ENCODE data around the gene OR52E8. TPM values are rescaled to one million over a fixed set of nuclear protein-coding genes. Genes with fewer than 3 reads are reported as not detected.

OR52E8 gene
- total and polyA plus RNA-seq, 10 of the 15 experiments (the other 5 are each of a cell fraction or from before 2014, with no cell fraction given): not detected

DNA sequence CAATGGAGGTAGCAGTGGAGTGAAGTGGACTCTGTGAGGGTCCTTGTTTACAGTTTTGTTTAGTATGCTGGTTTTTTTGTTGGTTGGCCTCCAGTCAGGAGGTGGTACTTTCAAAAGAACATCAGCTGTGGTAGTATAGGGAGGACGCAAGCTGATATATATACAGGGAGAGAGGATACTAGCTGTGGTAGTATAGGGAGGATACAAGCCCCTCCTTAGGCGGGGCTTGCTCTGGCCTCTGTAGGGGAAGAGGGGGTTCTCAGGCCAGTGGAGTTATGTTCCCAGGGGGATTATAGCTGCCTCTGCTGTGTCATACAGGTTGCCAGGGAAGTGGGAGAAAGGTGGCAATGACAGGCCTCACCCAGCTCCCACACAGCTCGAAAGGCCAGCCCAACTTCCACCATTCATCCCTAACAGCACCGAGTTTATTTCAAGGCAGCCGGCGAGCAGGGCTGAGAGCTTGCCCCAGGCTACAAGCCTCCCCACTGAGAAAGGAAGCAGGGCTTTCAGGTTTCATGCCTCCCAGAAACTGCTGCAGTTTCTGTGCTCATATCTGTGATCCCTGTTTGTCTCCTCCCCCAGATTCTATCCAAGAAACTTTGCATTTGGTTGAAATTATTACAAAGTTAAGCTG is 26.2 kb downstream of the OR52E8 start:
- ChIA-PET POLR2A (no interaction called here), RAD21 (ENCODE audit: unreplicated experiment) (interaction anchor here (1.0 kb wide), 1 partner anchor 56 kb away, joined by 3 read pairs; no protein-coding TSS in a partner anchor), SMC1A (ENCODE audit: uncharacterized antibody, unreplicated experiment) (interaction anchor here (0.8 kb wide), 1 partner anchor 9 kb away, joined by 3 read pairs; no protein-coding TSS in a partner anchor), CTCF (no interaction called here)
- ATAC-seq (peak; percentile 14; the same call in 2 of the 3 replicates), FAIRE-seq (no peak), DNase-seq (ENCODE audit: low read depth, low spot score) (no peak)
- H3K4me3 ChIP-seq: no peak overlapping the region
- no peak overlapping the region for H3K27ac ChIP-seq (ENCODE audit: control insufficient read depth, insufficient read depth)
- no peaks in the 10 kb centered on the region for H3K36me3 ChIP-seq (ENCODE audit: control insufficient read depth in 2 of 2, insufficient read depth in 2 of 2, low read length in 1 of 2)
- no peaks in the 10 kb centered on the region for H3K4me1 ChIP-seq (ENCODE audit: control insufficient read depth, insufficient read depth, low read length)
- H4K20me1 ChIP-seq (ENCODE audit: control insufficient read depth, insufficient read depth): no peaks in the 10 kb centered on the region
- H3K9ac ChIP-seq (ENCODE audit: control insufficient read depth, insufficient read depth, low read length): no peak overlapping the region
- no TSS peak for BruUV-seq (replicated peaks)
- no peak overlapping the region for H2AFZ ChIP-seq (ENCODE audit: control insufficient read depth, low read depth, low read length)
- no peaks in the 10 kb centered on the region; a peak in 1 of 4 replicates for H3K27me3 ChIP-seq (replicated peaks in 1 of 2; ENCODE audit: control insufficient read depth in 2 of 2, insufficient read depth in 2 of 2, low read length in 1 of 2)
- no peak for TF ChIP-seq BACH1 (IDR thresholded peaks at IDR 0.05; ENCODE audit: borderline replicate concordance)
- TF ChIP-seq JUND (IDR thresholded peaks at IDR 0.05; ENCODE audit: low read depth, low read length): no peak
- TF ChIP-seq HDGF (IDR thresholded peaks at IDR 0.05): no peak
- no peaks in the 10 kb centered on the region for H3K9me3 ChIP-seq (replicated peaks; ENCODE audit: control insufficient read depth, insufficient read depth, low read length)
- H3K4me2 ChIP-seq (ENCODE audit: control insufficient read depth, insufficient read depth): no peak overlapping the region
- 23% methylated on average over 6 of the region's 6 CpGs for WGBS (ENCODE audit: insufficient coverage, insufficient replicate concordance, low lambda C conversion rate, missing lambda C conversion rate)
- no peaks in the 10 kb centered on the region for H3K79me2 ChIP-seq (ENCODE audit: control insufficient read depth, insufficient read depth, low read length)
- in situ Hi-C loops (cut with MboI) (no loop called here), intact Hi-C loops (cut with micrococcal nuclease; ENCODE audit: unreplicated experiment) (no loop called here)

DNA sequence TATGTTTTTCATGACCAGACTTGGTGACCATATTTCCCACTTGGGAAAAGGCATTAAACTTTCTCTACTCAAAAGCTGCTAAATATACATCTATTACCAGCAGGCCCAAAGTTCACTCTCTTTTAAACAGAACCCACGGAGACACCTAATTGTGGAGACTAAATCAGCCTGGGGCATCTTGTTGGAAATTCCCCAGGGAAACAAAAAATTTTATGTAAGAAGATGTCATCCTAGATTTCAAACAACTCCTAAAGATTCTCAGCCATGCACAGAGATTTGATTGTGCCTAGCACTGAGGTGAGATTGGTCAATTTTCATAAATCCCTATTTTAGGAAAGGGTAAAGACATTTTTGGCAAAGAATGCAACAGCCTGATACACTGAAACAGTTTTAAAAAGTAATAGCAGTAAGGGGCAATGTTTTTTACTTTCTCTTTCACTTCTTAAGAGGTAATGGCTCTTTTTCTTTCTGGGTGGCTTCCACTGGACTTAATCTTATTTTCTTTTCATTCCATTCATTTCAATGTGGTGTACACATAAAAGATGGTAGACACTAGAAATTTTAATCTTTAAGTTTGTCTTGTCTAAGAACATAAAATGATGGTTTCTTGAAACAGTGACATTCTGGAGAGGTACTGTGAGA is 39.1 kb downstream of the OR52E8 start:
- 0% methylated on average over 1 of the region's 1 CpG for WGBS (ENCODE audit: insufficient coverage, insufficient replicate concordance, low lambda C conversion rate, missing lambda C conversion rate)
- ChIA-PET POLR2A (interaction anchor here (0.6 to 0.9 kb wide), 2 partner anchors 118 to 1721 kb away, joined by 3 read pairs; no protein-coding TSS in a partner anchor), RAD21 (ENCODE audit: unreplicated experiment) (interaction anchor here (1.4 to 2.4 kb wide), 2 partner anchors 9 to 73 kb away, joined by 6 to 8 read pairs; no protein-coding TSS in a partner anchor), SMC1A (ENCODE audit: uncharacterized antibody, unreplicated experiment) (interaction anchor here (1.0 to 1.2 kb wide), 3 partner anchors 9 to 72 kb away, joined by 3 to 5 read pairs (median 4); no protein-coding TSS in a partner anchor), CTCF (interaction anchor here (0.7 to 2.4 kb wide), 3 partner anchors 8 to 73 kb away, joined by 4 to 12 read pairs (median 5); partner anchors contain the start of gene OR52N2)
- intact Hi-C loops (cut with micrococcal nuclease; ENCODE audit: unreplicated experiment): loop anchor here (5.0 kb wide), 1 partner anchor 116 kb away; no protein-coding TSS in a partner anchor
- ATAC-seq (peak; percentile 72), FAIRE-seq (peak; percentile 85), DNase-seq (ENCODE audit: low read depth, low spot score) (no peak)
- Histone ChIP-seq H3K4me3 (no peak overlapping the region), H3K9me3 (replicated peaks; ENCODE audit: control insufficient read depth, insufficient read depth, low read length) (no peaks in the 10 kb centered on the region; the same call in 2 of the 3 replicates), H3K9ac (ENCODE audit: control insufficient read depth, insufficient read depth, low read length) (no peak overlapping the region), H3K27me3 (replicated peaks in 1 of 2; ENCODE audit: control insufficient read depth in 2 of 2, insufficient read depth in 2 of 2, low read length in 1 of 2) (no peaks in the 10 kb centered on the region), H3K79me2 (ENCODE audit: control insufficient read depth, insufficient read depth, low read length) (no peaks in the 10 kb centered on the region), H3K27ac (ENCODE audit: control insufficient read depth, insufficient read depth) (no peak overlapping the region; the same call in 1 of the 2 replicates), H3K4me1 (ENCODE audit: control insufficient read depth, insufficient read depth, low read length) (no peaks in the 10 kb centered on the region), H2AFZ (ENCODE audit: control insufficient read depth, low read depth, low read length) (peak overlapping the region; percentile 90), H3K4me2 (ENCODE audit: control insufficient read depth, insufficient read depth) (peak overlapping the region; percentile 67), H3K36me3 (ENCODE audit: control insufficient read depth in 2 of 2, insufficient read depth in 2 of 2, low read length in 1 of 2) (no peaks in the 10 kb centered on the region), H4K20me1 (ENCODE audit: control insufficient read depth, insufficient read depth) (no peaks in the 10 kb centered on the region)
- in situ Hi-C loops (cut with MboI): no loop called here
- no TSS peak for BruUV-seq (replicated peaks)
- TF ChIP-seq HDGF (IDR thresholded peaks at IDR 0.05) (no peak), RAD51 (IDR thresholded peaks at IDR 0.05) (no peak), RELB (IDR thresholded peaks at IDR 0.05; ENCODE audit: low read depth) (peak; percentile 58; the same call in 1 of the 2 replicates), BMI1 (IDR thresholded peaks at IDR 0.05; ENCODE audit: borderline replicate concordance) (no peak), PAX8 (IDR thresholded peaks at IDR 0.05) (no peak)
- TF ChIP-seq, protein P1, sequence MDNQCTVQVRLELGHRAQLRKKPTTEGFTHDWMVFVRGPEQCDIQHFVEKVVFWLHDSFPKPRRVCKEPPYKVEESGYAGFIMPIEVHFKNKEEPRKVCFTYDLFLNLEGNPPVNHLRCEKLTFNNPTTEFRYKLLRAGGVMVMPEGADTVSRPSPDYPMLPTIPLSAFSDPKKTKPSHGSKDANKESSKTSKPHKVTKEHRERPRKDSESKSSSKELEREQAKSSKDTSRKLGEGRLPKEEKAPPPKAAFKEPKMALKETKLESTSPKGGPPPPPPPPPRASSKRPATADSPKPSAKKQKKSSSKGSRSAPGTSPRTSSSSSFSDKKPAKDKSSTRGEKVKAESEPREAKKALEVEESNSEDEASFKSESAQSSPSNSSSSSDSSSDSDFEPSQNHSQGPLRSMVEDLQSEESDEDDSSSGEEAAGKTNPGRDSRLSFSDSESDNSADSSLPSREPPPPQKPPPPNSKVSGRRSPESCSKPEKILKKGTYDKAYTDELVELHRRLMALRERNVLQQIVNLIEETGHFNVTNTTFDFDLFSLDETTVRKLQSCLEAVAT (IDR thresholded peaks at IDR 0.05): no peak

Data from GM12878 (cell line).